HepG2 (cell line): ENCODE data around the gene NVL. TPM values are rescaled to one million over a fixed set of nuclear protein-coding genes. Genes with fewer than 3 reads are reported as not detected.
A peak's percentile ranks its signal among the peaks of the same experiment; 100 is the strongest.

Experiments
- AGO1 ChIP-seq: fragments of 200-400 bp; formaldehyde crosslinking; IDR thresholded peaks from 2 replicates; pipeline ENCODE4 v1.6.1; 2017; ENCODE audit warnings: mild to moderate bottlenecking, low read depth, low read length, moderate library complexity; ENCODE audit not compliant: poor library complexity, severe bottlenecking
- ATAD3A ChIP-seq: sonication (generic); formaldehyde crosslinking; IDR thresholded peaks from 2 replicates; pipeline ENCODE4 v1.4.0; 2020; ENCODE audit warnings: missing genetic modification reagents
- DPF2 ChIP-seq: sonication (generic); formaldehyde crosslinking; IDR thresholded peaks from 2 replicates; pipeline ENCODE4 v1.4.0; 2020; ENCODE audit warnings: mild to moderate bottlenecking, low read depth, missing genetic modification reagents, borderline replicate concordance
- GLI4 ChIP-seq: sonication (generic); formaldehyde crosslinking; IDR thresholded peaks from 2 replicates; pipeline ENCODE4 v1.5.1; 2020; ENCODE audit warnings: missing genetic modification reagents, mild to moderate bottlenecking, moderate library complexity, borderline replicate concordance
- HOXD1 ChIP-seq: sonication (generic); formaldehyde crosslinking; IDR thresholded peaks from 2 replicates; pipeline ENCODE4 v1.5.0; 2020; ENCODE audit warnings: missing genetic modification reagents
- KAT7 ChIP-seq: IDR thresholded peaks from 2 replicates; pipeline ENCODE4 v1.6.1; 2018; ENCODE audit warnings: borderline replicate concordance, missing compliant biosample characterization
- MIXL1 ChIP-seq: IDR thresholded peaks from 2 replicates; pipeline ENCODE4 v1.6.1; 2016
- MTF1 ChIP-seq: sonication (generic); formaldehyde crosslinking; IDR thresholded peaks from 2 replicates; pipeline ENCODE4 v1.5.0; 2020; ENCODE audit warnings: missing genetic modification reagents
- NFE2L2 ChIP-seq: fragments of 150-350 bp; IDR thresholded peaks from 2 replicates; pipeline ENCODE4 v1.6.1; 2014; ENCODE audit warnings: low read length
- POLR2G ChIP-seq: fragments of 200-400 bp; formaldehyde crosslinking; IDR thresholded peaks from 2 replicates; pipeline ENCODE4 v1.6.1; 2018; ENCODE audit warnings: mild to moderate bottlenecking, low read depth, low read length, moderate library complexity
- RBM22 ChIP-seq: fragments of 200-400 bp; formaldehyde crosslinking; optimal IDR thresholded peaks from 2 replicates; pipeline ENCODE3; 2017; ENCODE audit warnings: mild to moderate bottlenecking, low read length, moderate library complexity
- SMAD3 ChIP-seq: sonication (generic); formaldehyde crosslinking; IDR thresholded peaks from 2 replicates; pipeline ENCODE4 v1.4.0; 2020; ENCODE audit warnings: missing genetic modification reagents
- ZFY ChIP-seq: sonication (generic); formaldehyde crosslinking; IDR thresholded peaks from 2 replicates; pipeline ENCODE4 v1.4.0; 2020; ENCODE audit warnings: missing genetic modification reagents
- ZNF7 ChIP-seq: IDR thresholded peaks from 2 replicates; pipeline ENCODE4 v1.6.1; 2016; ENCODE audit warnings: missing biosample characterization, missing genetic modification reagents
- ZNF720 ChIP-seq: sonication (generic); formaldehyde crosslinking; IDR thresholded peaks from 2 replicates; pipeline ENCODE4 v1.4.0; 2020; ENCODE audit warnings: missing genetic modification reagents
- ZNF747 ChIP-seq: sonication (generic); formaldehyde crosslinking; IDR thresholded peaks from 2 replicates; pipeline ENCODE4 v1.8.1; 2023; ENCODE audit warnings: missing genetic modification reagents, mild to moderate bottlenecking, borderline replicate concordance
- ZNF850 ChIP-seq: sonication (generic); formaldehyde crosslinking; conservative IDR thresholded peaks from 2 replicates; pipeline ENCODE4 v1.9.0; 2021; ENCODE audit warnings: mild to moderate bottlenecking, missing genetic modification reagents
- ZSCAN20 ChIP-seq: sonication (generic); formaldehyde crosslinking; IDR thresholded peaks from 2 replicates; pipeline ENCODE4 v1.4.0; 2020; ENCODE audit warnings: missing genetic modification reagents, mild to moderate bottlenecking, borderline replicate concordance
- polyA plus RNA-seq, 8 experiments: library from polyadenylated mRNA; depleted of rRNA in 3 of 8; stranded (reverse) in 7 of 8; unstranded in 1 of 8; fragments of >200 nt; fragmentation: Illumina TruSeq in 4 of 8; extraction: Trizol in 4 of 8; gene quantifications; 2 replicates each; pipeline versions ENCODE4 v1.2.1 to v1.2.3, GENCODE V29; 2011 to 2016; ENCODE audit warnings: low read depth in 4 of 8, missing spikeins in 1 of 8, mixed read lengths in 1 of 8; ENCODE audit not compliant: insufficient read depth in 1 of 8
- total RNA-seq, 5 experiments: library from RNA; depleted of rRNA; stranded (reverse); fragments of >200 nt; fragmentation: Illumina TruSeq; extraction: Trizol; gene quantifications; 2 replicates each; pipeline ENCODE4 v1.2.3, GENCODE V29; 2016; ENCODE audit warnings: low read depth in 1 of 5
- TF ChIP-seq, protein P1 (sequence below): sonication (generic); formaldehyde crosslinking; IDR thresholded peaks from 2 replicates; pipeline ENCODE4 v1.4.0; 2020; ENCODE audit warnings: missing genetic modification reagents
- TF ChIP-seq, protein P2 (sequence below): IDR thresholded peaks from 2 replicates; pipeline ENCODE4 v1.6.1; 2016; ENCODE audit warnings: missing biosample characterization, missing genetic modification reagents, low read depth
- TF ChIP-seq, protein P3 (sequence below): sonication (generic); formaldehyde crosslinking; IDR thresholded peaks from 2 replicates; pipeline ENCODE4 v1.4.0; 2020; ENCODE audit warnings: missing genetic modification reagents
- TF ChIP-seq, protein P4 (sequence below): sonication (generic); formaldehyde crosslinking; IDR thresholded peaks from 2 replicates; pipeline ENCODE4 v1.8.1; 2023; ENCODE audit warnings: mild to moderate bottlenecking, moderate library complexity, missing genetic modification reagents

Gene NVL
- total and polyA plus RNA-seq, 2 of the 13 experiments (the other 11 are each of a cell fraction or from before 2014, with no cell fraction given): 8.3 to 21.0 TPM

DNA sequence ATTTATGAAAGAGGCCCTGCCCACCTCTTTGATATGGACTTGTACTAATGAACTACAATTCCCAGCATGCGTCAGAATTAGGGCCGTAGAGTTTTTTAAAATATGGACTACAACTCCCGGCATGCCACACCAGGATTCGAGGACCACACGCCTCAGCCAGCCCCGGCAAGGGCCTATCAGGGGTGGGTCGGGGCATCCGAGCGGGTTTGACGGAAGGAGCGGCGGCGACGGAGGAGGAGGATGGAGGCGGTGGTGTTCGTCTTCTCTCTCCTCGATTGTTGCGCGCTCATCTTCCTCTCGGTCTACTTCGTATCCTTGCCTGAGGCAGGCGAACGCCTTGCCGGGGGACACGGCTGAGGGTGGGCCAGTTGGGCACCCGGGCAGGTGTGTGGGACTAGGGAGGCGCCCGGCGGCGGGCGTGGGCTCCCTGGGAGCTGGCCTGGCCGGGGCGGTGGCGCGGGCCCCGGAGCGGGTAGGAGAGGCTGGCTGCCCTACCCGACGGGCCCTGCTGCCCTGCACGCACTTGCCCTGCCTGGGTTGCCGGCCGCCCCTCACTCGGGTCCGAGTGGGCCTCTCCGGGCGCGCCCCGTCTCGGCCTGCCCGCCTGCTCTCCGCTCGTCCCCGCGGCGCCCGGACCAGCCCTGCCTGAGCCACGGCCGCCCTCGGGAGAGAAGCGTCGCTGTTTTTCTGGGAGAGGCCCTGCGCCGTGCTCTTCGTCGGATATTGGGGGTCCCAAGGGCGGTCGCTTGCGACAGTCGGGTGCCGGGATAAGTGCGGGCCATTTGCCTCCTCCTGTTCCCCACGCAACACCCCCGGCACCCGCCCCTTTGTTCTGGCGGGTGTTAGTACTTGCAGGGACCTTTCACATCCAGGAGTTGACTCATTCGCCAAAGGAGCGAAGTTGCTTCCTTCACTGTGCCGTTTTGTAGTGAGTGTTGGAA lies 27.0 kb upstream of the NVL start, which contains the start of gene CNIH4 (continued):
- TF ChIP-seq, protein P1, sequence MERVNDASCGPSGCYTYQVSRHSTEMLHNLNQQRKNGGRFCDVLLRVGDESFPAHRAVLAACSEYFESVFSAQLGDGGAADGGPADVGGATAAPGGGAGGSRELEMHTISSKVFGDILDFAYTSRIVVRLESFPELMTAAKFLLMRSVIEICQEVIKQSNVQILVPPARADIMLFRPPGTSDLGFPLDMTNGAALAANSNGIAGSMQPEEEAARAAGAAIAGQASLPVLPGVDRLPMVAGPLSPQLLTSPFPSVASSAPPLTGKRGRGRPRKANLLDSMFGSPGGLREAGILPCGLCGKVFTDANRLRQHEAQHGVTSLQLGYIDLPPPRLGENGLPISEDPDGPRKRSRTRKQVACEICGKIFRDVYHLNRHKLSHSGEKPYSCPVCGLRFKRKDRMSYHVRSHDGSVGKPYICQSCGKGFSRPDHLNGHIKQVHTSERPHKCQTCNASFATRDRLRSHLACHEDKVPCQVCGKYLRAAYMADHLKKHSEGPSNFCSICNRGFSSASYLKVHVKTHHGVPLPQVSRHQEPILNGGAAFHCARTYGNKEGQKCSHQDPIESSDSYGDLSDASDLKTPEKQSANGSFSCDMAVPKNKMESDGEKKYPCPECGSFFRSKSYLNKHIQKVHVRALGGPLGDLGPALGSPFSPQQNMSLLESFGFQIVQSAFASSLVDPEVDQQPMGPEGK (CRISPR knock-in tag): peak; percentile 11
- TF ChIP-seq ATAD3A (no peak), ZNF850 (CRISPR knock-in tag) (no peak), KAT7 (CRISPR knock-in tag) (no peak; the same call in 1 of the 2 replicates), ZNF720 (no peak), NFE2L2 (no peak), GLI4 (CRISPR knock-in tag) (peak; percentile 90; the same call in 1 of the 2 replicates), ZNF747 (no peak), AGO1 (no peak), POLR2G (peak; percentile 87), ZNF7 (CRISPR knock-in tag) (no peak), ZFY (peak; percentile 95), MTF1 (CRISPR knock-in tag) (no peak), DPF2 (CRISPR knock-in tag) (no peak), RBM22 (no peak), HOXD1 (CRISPR knock-in tag) (no peak; the same call in 1 of the 2 replicates), SMAD3 (no peak), ZSCAN20 (CRISPR knock-in tag) (no peak), MIXL1 (CRISPR knock-in tag) (peak; percentile 67; the same call in 1 of the 2 replicates)
- TF ChIP-seq, protein P2, sequence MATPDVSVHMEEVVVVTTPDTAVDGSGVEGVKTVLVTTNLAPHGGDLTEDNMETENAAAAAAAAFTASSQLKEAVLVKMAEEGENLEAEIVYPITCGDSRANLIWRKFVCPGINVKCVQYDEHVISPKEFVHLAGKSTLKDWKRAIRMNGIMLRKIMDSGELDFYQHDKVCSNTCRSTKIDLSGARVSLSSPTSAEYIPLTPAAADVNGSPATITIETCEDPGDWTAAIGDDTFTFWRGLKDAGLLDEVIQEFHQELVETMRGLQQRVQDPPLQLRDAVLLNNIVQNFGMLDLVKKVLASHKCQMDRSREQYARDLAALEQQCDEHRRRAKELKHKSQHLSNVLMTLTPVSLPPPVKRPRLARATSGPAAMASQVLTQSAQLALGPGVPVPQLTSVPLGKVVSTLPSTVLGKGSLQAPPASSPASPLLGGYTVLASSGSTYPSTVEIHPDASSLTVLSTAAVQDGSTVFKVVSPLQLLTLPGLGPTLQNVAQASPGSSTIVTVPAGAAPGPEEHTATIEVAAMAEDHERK (CRISPR knock-in tag): peak; percentile 45; the same call in 1 of the 2 replicates
- TF ChIP-seq, protein P3, sequence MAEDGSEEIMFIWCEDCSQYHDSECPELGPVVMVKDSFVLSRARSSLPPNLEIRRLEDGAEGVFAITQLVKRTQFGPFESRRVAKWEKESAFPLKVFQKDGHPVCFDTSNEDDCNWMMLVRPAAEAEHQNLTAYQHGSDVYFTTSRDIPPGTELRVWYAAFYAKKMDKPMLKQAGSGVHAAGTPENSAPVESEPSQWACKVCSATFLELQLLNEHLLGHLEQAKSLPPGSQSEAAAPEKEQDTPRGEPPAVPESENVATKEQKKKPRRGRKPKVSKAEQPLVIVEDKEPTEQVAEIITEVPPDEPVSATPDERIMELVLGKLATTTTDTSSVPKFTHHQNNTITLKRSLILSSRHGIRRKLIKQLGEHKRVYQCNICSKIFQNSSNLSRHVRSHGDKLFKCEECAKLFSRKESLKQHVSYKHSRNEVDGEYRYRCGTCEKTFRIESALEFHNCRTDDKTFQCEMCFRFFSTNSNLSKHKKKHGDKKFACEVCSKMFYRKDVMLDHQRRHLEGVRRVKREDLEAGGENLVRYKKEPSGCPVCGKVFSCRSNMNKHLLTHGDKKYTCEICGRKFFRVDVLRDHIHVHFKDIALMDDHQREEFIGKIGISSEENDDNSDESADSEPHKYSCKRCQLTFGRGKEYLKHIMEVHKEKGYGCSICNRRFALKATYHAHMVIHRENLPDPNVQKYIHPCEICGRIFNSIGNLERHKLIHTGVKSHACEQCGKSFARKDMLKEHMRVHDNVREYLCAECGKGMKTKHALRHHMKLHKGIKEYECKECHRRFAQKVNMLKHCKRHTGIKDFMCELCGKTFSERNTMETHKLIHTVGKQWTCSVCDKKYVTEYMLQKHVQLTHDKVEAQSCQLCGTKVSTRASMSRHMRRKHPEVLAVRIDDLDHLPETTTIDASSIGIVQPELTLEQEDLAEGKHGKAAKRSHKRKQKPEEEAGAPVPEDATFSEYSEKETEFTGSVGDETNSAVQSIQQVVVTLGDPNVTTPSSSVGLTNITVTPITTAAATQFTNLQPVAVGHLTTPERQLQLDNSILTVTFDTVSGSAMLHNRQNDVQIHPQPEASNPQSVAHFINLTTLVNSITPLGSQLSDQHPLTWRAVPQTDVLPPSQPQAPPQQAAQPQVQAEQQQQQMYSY (CRISPR knock-in tag): 0 out of 2 replicates have a peak, but pooled peaks have one; percentile 19
- TF ChIP-seq, protein P4, sequence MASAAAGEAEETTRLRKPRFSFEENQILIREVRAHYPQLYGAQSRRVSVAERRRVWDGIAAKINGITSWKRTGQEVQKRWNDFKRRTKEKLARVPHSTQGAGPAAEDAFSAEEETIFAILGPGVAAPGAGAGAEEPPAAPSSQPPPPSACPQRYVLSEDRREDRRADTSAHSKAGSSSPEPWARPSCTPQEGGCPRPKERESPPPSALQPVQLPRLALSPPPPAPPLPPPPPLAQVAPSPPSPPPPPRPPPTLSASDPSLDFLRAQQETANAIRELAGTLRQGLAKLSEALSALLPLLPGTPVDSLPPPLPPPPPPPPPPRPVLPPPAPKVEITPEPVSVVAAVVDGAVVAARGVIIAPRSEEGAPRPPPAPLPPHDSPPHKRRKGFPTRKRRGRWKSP (CRISPR knock-in tag): no peak
